ENCODE results near the gene ADGRF3.
"Not testable (repeated sequence)": the region's sequence is repeated elsewhere in the genome, so short reads cannot be mapped to it uniquely, and the experiment has no call there.

ADGRF3 gene

DNA sequence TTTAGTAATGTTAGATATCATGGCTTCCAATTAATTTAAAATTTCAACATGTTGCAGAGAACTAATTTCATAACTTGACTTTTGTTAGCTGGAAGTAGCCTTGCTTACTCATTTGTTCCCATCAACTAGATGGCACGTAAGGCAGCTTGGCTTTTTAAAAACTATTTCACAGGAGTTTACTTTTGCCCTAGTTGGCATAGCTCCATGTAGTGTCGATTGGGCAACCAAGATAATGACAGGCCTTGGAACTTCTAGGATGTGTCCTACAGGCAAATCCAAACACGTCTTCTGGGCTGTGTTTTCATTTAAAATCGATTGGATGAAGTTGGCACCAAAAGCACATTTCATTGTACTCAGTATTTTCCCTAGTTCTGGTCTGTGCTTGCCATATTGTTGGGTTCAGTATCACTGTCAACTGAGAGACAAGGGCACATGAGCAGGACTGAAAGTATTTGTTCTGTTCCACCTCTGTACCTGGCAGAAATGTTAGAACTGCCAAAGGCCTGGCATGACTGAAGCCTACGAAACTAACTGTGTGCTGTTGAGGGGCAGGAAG, 72.5 kb downstream of the ADGRF3 start:
- no peak for DNase-seq (ENCODE audit: low read depth in 3 of 3)

DNA sequence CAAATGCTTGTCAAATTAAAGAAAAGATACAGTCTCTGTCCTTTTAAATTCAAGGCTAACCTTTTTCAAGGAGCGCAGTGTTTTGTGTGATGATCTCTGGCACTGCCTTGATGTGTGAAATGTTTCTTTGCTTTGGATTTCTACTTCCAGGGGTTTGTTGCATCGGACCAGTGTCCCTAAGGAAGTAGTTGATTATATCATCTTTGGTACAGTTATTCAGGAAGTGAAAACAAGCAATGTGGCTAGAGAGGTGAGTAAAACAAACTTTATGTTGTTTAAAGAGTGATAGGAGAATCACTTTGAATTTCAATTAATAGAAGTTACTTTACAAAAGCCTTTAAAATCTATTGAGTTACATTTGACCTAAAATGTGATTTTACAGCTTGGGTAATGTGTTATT, 73.1 kb downstream of the ADGRF3 start:
- no peak for DNase-seq (ENCODE audit: low read depth in 3 of 3)

DNA sequence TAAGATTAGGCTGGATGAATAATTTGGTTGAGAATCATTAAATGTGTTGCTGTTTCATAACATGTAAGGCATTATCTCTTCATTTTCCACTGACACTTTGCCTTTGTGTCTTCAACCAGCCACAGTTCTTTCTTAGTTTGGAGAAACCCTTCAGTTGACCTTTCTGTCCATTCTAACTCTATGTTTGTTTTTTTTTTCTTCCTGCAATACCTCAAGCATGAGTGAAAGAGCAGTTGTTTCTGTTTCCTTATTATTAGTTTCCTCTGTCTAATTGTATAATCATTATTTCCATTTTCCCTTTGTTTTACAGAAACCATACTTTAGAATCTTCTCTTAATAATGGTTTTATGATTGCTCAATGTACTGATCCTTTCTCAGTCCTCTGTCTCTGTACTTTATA, 76.2 kb downstream of the ADGRF3 start:
- no peak for DNase-seq (ENCODE audit: low read depth in 3 of 3)

GRCh38 chr2:26269571-26270158, 76.9 kb downstream of the ADGRF3 start:
- DNase-seq (ENCODE audit: low read depth in 3 of 3), result no peak

DNA sequence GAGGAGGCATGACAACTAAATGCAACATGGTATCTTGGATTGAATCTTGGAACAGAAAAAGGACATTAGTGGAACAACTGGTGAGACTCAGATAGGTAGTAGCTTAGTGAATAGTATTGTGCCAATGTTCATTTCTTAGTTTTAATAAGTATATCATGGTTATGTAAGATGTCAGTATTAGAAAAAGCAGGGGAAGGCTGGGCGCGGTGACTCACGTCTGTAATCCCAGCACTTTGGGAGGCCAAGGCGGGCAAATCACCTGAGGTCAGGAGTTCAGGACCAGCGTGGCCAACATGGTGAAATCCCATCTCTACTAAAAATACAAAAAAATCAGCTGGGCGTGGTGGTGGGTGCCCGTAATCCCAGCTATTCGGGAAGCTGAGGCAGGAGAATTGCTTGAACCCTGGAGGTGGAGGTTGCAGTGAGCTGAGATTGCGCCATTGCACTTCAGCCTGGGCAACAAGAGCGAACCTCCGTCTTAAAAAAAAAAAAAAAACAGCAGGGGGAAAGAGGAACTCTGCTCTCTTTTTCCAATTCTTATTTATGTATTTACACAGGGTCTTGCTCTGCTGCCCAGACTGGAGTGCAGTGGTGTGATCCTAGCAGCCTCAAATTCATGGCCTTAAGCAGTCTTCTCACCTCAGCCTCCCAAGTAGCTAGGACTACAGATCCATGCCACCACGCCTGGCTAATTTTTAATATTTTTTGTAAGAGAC, 77.8 kb downstream of the ADGRF3 start:
- not testable (repeated sequence) for DNase-seq (ENCODE audit: low read depth in 3 of 3)

DNA sequence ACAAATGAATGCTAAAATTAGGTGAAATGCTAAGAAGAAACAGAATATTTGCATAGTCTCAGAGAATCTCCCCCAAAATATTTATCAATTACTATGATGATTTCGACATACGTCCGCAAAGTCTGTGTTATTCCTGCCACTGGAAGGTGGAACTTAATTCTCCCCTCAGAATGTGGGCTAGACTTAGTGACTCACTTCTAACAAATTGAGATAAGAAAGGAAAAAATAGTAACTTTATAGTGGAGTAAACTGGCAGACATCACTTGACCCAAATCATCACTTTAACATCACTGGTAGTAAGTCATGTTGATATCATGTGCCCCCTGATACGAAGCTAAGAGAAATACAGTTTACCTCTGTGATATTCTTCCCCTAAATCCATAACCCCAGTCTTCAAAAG, 78.4 kb downstream of the ADGRF3 start:
- no peak for DNase-seq (ENCODE audit: low read depth in 3 of 3)

DNA sequence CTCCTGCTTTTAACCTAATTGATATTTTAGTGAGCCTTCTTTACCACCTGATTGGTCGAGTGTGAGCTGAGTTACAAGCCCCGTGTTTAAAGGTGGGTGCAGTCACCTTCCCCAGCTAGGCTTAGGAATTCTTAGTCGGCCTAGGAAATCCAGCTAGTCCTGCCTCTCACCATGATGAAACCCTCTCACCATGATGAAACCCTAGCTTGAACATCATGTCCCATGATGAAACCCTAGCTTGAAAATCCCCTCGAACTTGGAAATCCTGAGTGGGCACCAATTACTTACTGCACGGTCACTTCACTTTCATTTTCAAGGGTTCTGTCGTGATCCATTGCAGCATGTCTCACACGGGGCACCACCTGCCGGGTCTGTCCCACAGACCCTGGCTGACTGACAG, 87.8 kb downstream of the ADGRF3 start:
- DNase-seq (ENCODE audit: low read depth in 3 of 3), result not testable (repeated sequence)

All from stimulated activated CD4-positive, alpha-beta T cell treated with anti-CD3 and anti-CD28 coated beads, TNF-alpha, amount 100 ng/mL, for 48 hours (primary cell).